Activated CD4-positive, alpha-beta T cell treated with anti-CD3 and anti-CD28 coated beads for 48 hours (primary cell): Measurements from ENCODE around the gene SH3RF3.
A peak's percentile ranks its signal among the peaks of the same experiment; 100 is the strongest.
"Not testable (repeated sequence)": the region's sequence is repeated elsewhere in the genome, so short reads cannot be mapped to it uniquely, and the experiment has no call there.

ENCODE experiments used
- DNase-seq: peaks from one replicate; pipeline ENCODE4 v3.0.0-alpha.2; 2020

SH3RF3 gene

GRCh38 chr2:109206569-109207146 lies 77.7 kb downstream of the SH3RF3 start:
- DNase-seq = no peak

DNA sequence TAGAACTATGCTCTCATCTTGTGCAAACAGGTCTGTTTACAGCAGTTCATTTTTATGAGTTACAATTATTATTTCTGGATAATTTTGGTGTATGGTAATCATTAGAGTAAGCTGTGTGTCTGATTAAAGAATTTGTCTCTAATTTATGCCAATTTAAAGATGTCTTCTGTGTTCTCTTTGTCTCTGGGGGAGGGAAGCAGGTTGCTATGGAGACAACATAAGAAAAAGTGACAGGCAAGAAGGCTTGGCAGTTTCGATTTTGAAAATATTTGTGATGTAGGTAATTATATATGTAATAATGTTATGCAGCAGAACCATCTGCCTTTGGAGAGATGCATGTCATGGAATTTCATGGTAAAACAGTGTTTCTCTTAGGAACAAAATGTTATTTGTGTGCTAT lies 78.2 kb downstream of the SH3RF3 start:
- no peak for DNase-seq

DNA sequence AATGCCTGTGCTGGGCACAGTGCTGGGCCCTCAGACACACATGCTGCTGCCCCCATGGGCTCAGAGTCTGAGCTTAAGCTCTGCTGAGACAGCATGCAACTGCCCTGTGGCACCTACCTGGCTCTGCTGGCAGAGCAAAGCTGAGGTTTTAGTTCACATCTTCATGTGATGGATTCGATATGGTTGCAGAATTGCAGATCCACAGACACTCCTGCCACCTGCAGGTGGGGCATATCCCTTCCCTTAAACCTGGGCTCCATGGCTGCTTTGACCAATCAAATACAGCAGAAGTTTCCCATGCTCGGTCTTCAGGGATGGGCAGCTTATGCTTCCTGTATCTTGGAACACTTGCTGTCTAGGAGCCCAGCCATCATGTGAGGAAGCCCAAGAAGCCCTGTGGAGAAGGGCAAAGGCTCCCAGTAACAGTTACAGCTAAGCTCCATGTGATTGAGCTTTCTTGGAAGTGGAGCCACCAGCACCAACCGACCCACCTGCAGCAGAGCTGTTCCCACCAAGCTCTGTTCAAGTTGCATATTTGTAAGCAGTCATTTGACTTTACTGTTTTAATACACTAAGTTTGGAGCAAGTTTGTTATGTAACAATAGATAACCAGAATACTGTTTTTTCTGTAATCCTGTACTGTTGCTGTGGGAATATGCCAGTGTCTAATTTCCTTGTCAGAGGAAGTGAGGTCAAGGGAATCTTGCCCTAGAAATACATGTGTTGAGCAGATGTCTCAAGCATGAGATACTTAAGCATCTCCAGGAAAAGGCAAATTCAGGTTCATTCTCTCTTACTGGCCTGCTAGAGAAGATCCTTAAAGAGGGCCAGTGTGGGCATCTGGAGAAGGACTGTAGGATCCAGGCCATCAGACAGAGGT lies 79.3 kb downstream of the SH3RF3 start:
- DNase-seq = no peak

DNA sequence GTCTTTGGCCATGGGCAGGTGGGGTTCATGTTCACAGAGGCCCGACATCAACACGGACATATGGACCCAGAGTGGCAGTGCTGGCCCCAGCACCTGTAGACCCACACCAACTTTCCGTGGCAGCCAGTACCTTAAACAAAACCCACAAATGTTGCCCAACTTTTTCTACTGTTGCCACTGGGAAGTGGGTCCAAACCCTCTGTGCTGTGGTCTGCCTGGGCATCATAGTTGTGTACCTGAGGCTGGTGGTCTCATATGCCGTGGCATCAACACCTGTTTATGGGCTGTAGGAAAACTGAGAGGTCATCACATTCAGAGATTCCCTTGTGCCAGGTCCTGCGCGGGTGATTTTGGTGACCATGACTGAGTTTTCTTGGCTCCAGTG lies 79.9 kb downstream of the SH3RF3 start:
- DNase-seq = no peak

- no peak for DNase-seq
These were observed 80.4 kb downstream of the SH3RF3 start for GRCh38 chr2:109209412-109209811.

- no peak for DNase-seq
These were observed 80.9 kb downstream of the SH3RF3 start for GRCh38 chr2:109209941-109210340.

DNA sequence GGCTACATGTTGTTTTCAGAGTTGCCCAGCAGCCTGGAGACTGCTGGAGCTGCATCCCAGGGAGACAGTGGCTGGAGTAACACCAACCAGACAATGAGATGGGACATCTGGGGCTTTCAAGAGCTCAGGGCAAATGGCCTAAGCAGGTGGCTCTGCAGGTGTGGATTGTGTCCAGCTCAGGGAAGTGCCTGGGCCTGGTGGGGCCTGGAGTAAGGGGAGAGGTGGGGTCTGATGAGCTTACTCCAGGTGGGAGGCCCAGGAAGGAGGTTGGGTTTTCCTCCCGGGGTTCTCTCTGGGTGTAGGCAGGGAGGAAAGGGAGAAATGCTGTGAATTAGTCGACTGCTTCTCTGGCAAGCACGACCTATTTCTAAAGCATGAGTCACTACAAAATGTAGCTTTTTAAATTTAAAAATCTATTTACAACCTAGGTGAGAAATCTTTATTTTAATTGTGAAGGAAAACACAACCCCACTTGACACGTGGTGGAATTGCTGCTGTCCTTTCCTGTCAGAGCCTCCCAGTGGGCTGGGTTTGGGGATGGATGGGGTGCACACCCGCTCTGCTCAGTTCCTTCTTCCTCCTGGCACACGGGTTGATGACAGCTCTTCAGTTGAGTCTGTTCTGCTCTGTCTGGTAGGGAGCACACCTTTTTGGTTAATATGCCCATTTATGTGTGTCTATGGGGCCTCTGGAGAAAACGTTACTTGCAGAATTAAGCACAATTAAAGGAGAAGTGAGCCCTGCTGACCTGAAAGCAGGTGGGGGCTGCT lies 81.6 kb downstream of the SH3RF3 start:
- no peak for DNase-seq

DNA sequence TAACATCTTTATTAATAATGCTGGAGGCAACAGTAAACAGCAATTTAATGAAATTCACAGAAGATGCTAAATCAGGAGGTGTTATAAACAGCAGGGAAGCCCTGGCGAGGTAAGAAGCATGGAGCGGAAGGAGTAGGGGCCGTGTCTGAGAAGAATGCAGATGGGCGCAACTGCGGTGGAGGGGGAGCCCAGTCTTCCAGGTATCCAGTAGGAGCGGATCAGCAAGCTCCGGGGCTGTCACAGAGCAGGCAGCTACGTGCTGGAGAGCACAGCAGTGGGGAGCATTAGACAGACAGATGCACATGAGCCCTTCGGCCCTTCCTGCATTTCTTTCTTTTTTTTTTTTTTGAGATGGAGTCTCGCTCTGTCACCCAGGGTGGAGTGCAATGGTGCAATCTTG lies 82.3 kb downstream of the SH3RF3 start:
- no peak for DNase-seq

GRCh38 chr2:109212836-109213563 lies 84.0 kb downstream of the SH3RF3 start:
- no peak for DNase-seq

- DNase-seq = peak; percentile 70
These were observed 84.8 kb downstream of the SH3RF3 start for GRCh38 chr2:109213646-109214433.

- DNase-seq = peak; percentile 36
These were observed 85.8 kb downstream of the SH3RF3 start for GRCh38 chr2:109214651-109215371.

GRCh38 chr2:109215866-109216265 lies 86.9 kb downstream of the SH3RF3 start:
- no peak for DNase-seq

- no peak for DNase-seq
These were observed 87.3 kb downstream of the SH3RF3 start for GRCh38 chr2:109216332-109216731.

DNA sequence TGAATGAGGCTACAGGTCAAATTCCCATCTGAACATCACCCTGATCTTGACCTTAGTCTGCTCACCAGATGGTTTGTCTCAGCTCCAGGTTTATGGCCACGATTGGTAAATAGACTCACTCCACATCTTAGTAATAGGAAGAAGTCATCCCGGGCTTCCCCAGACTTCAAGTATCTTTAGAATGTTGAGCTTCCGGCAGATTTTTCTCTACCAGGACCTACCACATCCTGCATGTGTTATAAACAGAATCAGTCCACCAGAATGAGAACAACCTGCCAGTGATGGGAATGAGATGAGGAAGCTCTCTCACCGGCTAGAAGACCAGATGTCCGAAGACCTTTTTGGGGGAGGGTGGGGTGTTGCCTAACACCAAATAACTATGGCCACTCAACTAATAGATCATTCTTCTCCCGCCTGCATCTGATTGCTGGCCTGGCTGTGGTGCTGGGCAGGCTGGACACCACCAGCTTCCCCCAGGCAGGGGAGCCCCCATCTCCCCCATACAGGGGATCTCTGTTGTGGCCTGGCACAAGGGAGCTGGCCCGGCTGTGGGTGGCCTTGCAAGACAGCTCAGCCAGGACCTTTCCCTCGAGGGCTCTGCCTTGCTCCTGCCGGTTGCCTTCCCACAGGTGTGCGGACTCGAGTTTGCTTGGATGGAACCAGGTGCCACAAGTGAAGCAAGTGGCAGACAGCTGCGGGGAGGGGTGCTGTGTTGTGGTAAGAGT lies 88.5 kb downstream of the SH3RF3 start:
- no peak for DNase-seq

GRCh38 chr2:109218087-109218791 lies 89.2 kb downstream of the SH3RF3 start:
- no peak for DNase-seq

GRCh38 chr2:109218792-109219126 lies 89.8 kb downstream of the SH3RF3 start:
- DNase-seq = no peak

DNA sequence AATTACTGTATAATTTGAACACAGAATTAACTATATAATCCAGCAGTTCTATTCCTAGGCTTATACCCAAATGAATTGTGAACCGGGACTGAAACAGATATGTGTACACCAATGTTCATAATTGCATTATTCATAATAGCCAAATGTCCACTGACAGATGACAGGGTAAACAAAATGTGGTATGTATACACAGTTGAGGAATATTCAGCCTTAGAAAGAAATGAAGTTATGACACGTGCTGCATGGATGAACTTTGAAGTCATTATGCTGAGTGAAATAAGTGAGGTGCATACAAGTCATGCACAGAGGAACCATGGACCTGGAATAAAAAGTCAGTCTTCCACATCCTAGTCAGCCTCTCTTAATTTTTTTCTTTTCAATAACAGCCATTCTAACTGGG lies 91.9 kb downstream of the SH3RF3 start:
- no peak for DNase-seq

DNA sequence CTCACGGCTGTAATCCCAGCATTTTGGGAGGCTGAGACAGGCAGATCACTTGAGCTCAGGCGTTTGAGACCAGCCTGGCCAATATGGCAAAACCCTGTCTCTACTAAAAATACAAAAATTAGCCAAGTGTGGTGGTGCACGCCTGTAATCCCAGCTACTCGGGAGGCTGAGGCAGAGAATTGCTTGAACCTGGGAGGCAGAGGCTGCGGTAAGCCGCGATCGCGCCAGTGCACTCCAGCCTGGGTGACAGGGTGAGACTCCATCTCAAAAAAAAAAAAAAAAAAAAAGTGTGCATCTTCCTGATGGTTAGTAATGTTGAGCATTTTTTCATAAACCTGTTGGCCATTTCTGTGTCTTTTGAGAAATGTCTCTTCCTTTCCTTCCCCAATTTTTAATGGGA lies 92.3 kb downstream of the SH3RF3 start:
- DNase-seq = not testable (repeated sequence)

DNA sequence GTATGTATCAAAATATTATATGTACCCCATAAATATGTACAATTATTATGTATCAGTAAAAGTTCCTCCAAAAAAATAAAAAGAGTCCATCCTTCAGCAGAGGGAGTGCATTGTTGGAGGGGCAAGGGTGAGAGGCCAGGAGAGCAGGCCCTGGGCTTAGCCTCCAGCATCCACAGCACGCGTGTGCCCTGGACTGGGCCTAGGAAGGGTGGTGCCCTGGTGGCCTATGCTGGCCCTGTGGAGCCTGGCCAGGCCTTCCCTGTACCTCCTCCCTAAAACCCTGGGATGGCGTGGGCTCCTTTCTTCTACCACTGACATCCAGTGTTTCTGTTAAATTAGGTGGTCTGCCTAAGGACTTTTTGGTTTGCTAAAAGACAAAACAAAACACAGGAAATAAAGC lies 93.4 kb downstream of the SH3RF3 start:
- no peak for DNase-seq

GRCh38 chr2:109222825-109223471 lies 93.9 kb downstream of the SH3RF3 start:
- no peak for DNase-seq
